GM18909 (cell line): ENCODE data around the gene EEFSEC.

Experiments
- ATAC-seq: cut with Tn5 transposase; IDR thresholded peaks from one replicate; pipeline ENCODE4 v1.9.1; 2021; ENCODE audit warnings: mild to moderate bottlenecking; ENCODE audit not compliant: unreplicated experiment, poor library complexity

EEFSEC gene

DNA sequence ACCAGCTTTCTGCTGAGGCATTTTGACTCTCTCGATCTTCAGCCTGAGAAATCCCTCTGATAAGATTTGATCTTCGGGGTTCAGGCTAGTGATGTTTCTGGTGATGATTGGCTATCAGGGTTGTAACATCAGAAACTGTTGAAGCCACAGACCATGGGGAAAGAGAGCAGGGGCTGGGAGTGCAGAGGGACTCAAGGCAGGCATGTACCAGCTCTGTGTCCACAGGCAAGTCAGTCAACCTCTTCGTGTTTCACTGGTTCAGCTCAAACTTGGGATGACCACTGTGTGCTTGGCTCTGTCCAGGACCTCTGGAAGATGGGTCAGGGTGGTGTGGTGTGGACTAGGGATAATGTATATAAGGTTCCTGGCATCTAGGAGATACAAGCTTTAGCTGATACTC, 116.5 kb downstream of the EEFSEC start:
- ATAC-seq = no peak

GRCh38 chr3:128270559-128271492, 117.5 kb downstream of the EEFSEC start:
- ATAC-seq = no peak

DNA sequence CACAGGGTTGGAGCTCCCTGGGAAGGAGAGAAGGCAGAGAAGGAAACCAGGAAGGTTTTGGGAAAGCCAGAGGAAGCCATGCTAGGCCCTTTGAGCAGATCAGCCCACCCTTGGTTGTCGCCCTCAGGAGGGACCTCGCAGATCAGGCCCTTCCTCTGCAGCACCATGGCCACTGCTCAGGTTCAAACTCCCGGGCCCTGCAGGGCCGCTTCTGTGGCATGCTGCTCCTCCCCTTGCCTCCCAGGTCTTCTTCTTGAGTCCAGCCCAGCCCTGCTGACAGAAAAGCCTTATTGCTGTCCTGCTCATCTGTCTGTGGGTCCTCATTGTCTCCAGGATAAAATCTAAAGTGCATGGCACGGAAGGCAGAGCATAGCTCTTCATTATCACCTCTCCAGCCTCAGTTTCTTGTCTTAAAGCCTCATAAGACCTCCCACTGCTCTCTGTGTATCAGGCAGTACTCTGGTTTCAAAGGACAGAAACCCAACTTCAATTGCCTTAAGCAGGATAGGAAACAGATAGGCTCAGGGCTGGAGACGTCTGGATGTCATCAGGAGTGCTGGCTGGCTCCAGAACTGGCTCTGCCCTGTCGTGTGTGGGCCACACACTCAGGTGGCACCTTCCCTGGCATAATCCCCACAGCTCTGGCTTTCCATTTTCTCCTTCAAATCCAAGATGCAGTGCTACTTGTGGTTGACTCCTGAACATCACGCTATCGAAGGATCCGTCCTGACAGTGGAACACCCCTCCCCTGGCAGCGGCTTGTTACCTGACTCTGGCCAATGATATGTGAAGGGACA, 118.5 kb downstream of the EEFSEC start:
- no peak for ATAC-seq

DNA sequence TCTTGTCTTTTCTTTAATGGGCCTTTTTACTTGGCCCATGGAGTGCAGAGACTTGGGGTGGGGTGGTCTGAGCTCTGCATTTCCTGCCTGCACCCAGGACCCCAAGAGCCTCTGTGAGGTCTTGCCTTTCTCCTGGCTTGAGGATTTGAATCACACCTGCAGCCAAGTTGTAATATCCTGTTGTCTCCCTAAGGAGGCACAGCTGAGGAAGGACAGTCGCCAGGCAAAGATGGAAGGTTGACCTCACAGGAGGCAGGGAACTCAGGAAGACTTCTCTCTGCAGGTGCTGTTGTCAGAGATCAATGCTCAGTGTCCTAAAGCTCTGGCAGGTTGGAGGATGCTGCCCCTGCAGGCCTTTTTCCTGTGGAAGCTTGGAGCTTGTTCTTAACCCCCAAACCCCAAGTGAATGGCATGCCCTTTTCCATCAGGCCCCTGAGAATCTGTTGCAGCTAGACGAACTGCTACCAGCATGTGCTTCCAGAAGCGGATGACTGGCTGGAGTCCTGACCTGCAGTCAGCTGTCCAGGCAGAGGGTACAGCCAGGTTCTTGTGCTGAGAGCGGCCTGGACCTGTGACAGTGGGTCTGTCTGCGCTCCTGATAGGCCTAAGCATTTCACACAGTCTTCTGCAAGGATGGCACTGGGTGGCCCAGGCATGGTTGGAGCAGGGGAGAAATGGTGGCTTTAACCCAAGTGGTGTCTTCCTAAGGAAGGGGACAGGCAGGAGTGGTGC, 120.0 kb downstream of the EEFSEC start:
- no peak for ATAC-seq

DNA sequence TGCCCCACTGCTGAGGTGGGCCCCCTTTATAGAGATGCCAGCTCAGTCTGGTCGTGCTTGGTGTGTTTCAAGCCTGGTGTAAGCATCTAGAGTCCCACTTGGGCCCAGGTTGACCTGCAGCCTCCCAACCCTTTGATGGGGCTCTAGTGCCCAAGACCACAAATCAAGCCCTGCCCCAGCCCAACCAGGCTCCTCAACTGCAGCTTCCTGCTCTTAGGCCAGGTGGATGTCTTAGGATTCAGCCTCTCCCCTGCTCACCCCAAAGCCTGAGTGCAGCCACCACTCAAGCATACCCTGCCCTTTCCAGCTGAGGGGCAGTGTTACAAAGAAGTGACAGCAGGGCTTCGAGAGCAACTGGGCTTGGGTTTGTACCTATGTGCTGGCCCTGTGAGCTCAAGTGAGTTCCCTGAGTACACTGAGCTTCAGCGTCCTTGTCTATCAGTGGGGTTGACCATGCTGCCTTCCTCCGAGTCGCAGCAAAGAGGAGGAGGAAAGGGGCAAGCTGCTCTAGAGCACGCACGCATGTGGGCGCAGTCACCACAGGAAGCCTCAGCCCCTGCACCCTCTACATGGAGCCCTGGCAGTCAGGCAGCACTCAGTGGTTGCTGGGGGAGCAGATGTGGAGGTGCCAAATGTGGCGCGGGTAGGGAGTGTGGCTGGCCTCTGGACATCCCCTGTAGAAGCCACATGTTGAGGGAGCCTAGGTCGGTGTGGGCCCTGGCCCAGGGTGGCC, 120.7 kb downstream of the EEFSEC start:
- ATAC-seq = no peak

GRCh38 chr3:128274837-128275236, 121.6 kb downstream of the EEFSEC start:
- no peak for ATAC-seq

DNA sequence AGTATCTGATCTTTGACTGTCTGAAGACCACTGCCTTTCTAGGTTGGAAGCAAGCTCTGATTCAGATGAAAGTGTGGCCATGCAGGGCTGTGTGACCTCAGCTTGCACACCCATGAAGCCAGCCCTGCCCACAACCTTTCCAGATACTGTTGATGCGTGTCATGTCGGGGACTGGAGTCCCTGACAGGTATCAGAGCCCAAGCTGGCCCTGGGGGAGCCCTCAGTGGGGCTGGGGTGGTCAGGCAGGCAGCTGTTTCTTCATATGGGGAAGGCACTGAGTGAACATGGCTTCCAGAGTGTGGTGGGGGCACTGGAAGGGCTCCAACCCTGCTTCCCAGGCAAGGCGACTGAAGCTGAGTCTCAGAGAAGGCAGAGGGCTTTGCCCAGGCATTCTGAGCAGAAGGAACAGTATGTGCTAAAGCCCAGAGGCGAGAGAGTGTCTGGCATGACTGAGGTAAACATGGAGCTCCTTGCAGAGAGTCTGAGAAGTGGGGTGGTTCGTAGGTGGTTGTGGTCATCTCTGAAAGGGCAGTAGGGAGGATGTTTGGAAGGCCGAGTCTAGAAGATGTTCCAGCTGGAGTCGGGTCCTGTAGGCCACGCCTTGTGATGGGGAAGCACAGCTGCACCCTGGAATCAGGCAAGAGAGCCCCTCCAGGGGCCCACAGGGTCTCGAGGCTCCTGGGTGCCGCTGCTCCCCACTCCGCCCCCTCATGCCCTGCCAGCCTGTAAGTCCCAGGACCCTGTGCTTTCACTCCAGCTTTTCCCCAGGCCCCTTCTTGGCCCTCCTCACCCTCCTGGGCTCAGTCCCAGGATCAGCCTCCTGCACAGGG, 122.2 kb downstream of the EEFSEC start:
- no peak for ATAC-seq

GRCh38 chr3:128276146-128276435, 122.8 kb downstream of the EEFSEC start:
- no peak for ATAC-seq

- no peak for ATAC-seq
These were observed 123.4 kb downstream of the EEFSEC start for GRCh38 chr3:128276577-128277183.

DNA sequence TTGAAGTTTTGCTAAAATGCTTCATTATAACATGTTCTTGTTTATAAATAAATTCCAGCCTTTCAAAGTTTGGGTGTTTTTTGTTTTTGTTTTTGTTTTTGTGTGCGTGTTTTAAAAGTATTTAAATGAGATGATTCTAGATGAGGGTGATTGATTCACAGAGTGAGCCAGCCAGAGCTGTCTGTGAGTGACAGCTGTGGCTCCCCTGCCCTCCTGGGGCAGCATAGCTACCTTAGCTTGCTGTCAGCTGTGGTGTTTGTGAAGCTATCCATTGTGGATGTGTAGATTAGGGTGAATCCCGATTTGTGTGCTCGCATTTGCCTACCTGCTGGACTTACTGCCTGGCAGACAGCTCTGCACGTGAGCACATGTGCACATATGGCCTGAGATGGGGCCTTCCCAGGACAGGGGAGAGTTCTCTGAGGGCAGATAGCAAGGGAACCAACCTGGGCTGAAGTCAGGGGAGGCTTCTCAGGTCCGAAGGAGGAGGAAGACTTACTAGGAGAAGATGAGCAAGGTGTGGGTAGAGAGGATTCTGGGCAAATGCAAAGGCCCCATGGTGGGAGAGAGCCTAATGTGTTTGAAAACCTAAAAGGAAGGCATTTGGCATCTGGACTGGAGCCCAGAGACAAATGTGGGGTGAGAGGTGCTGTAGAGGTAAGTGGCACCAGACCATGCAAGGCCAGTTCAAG, 124.2 kb downstream of the EEFSEC start:
- no peak for ATAC-seq

- ATAC-seq = no peak
These were observed 124.8 kb downstream of the EEFSEC start for GRCh38 chr3:128278130-128278529.

GRCh38 chr3:128278761-128279600, 125.7 kb downstream of the EEFSEC start:
- ATAC-seq = no peak

- no peak for ATAC-seq
These were observed 126.3 kb downstream of the EEFSEC start for GRCh38 chr3:128279601-128279880.

DNA sequence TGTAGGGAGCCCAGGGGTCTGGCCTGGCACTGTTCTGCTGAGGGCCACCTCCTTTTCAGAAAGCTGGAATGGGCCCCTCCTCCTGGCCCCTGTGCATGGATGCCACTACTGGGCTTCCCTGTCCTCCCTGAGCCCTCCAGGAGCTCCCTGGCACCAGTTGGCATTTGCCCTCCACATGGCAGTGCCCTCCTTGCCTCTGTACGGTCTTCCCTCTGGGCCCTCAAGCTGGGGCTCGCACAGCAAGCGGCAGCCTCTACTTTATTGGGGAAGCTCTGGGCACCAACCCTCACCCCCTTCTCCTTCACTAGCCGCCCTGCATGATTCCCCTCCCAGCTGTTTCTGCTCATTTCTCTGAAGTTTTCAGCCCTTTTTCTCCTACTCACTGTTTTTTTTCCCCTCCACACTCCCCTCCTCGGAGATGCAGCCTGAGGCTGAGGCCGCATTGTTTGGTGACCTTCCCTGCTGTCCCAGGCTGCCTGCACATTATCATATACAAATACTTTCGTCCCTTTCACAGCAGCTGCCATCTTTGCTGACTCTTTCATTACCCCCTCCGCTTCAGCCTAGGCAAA, 127.3 kb downstream of the EEFSEC start:
- no peak for ATAC-seq

DNA sequence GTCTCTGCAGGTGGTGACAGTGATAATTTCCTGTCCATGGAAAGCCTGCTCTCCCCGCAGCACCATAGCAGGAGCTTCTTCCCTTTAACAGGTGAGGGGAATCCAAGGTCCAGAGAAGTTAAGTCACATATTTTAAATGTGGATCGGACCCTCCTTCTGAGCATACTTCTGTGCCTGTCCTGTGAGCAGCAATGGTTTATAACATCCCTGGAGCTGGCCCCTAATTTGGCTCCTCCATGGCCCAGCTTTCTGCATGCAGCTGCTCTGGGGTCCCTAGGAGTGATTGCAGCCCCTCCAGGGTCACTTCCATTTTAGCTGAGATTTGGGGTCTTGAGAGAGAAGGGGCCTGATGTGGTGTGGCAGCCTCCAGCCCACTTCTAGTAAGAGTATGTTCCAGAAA, 127.8 kb downstream of the EEFSEC start:
- no peak for ATAC-seq

DNA sequence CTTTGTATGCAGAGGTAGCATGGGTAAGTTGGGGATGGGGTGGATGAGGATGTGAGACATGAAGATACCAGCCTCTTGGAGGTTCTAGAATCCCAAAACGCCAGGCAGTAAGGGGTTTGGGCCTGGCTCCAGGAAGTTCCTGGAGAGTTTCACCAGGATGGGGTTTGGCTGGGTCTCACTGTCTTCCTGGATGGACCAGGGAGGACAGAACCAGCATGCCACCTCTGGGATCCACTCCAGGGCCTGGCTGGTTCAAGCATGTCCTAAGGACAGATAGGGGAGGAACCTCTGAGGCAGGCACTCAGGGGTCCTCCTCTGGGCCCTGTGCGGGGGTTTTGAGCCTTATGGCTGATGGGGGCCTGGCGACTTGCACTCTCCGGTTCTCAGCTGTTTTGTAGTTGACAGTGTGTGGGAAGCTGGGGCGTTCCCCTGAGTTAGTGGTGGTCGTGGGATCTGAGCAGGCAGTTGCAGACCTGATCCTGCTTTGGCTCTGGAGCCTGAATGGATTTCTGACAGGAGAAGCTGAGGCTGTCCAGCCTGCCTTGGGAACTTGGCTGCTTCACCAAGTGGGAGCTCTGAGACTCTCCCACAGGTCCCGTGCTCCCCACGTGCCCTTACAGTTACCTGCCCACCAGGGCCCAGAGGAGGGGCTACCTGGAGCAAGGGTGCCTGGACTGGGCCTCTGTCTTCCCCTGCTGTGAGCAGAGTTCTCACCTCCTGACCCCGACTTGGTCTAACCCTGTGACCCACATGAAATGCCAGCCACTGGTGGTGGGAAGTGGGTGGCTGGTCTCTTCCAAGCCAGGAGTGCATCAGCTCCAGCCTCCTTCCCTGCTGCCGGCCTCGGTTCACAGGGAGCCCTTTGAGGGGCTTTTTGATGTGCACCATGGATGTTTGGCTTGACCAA, 128.4 kb downstream of the EEFSEC start:
- ATAC-seq = no peak
